Keratinocyte (primary cell): ENCODE measurements around the gene ARHGAP28. TPM values are rescaled to one million over a fixed set of nuclear protein-coding genes. Genes with fewer than 3 reads are reported as not detected.

Source experiments
- DNase-seq: peaks from one replicate; pipeline ENCODE4 v3.0.0-alpha.2; 2011; ENCODE audit warnings: low read depth, missing footprints, low spot score
- FAIRE-seq: peaks from 2 replicates; lab custom pipeline; 2011; peaks lifted over from hg19 to GRCh38; lab: Jason Lieb, UNC
- H2AFZ ChIP-seq: 2 replicates; pipeline ENCODE4 v1.6.0; 2012; ENCODE audit warnings: low read length, control low read depth, inconsistent platforms; ENCODE audit not compliant: control insufficient read depth
- H3K27ac ChIP-seq: 2 replicates; pipeline ENCODE4 v1.5.1; 2011; ENCODE audit warnings: low read length; ENCODE audit not compliant: control insufficient read depth, insufficient read depth
- H3K27me3 ChIP-seq: 3 replicates; pipeline ENCODE4 v1.6.0; 2011; ENCODE audit warnings: low read length; ENCODE audit not compliant: control insufficient read depth, insufficient read depth; ENCODE audit errors: extremely low read depth
- H3K36me3 ChIP-seq, 2 experiments: 2 replicates in 1 of 2; 3 replicates in 1 of 2; pipeline ENCODE4 v1.5.1; 2011; ENCODE audit warnings: low read length in 2 of 2, mild to moderate bottlenecking in 1 of 2; ENCODE audit not compliant: control insufficient read depth in 2 of 2, insufficient read depth in 2 of 2; ENCODE audit errors: extremely low read depth in 1 of 2
- H3K4me1 ChIP-seq: 3 replicates; pipeline ENCODE4 v1.5.1; 2011; ENCODE audit warnings: low read length; ENCODE audit not compliant: control insufficient read depth, insufficient read depth; ENCODE audit errors: extremely low read depth
- H3K4me2 ChIP-seq: 3 replicates; pipeline ENCODE4 v1.6.0; 2011; ENCODE audit warnings: low read depth, low read length; ENCODE audit not compliant: control insufficient read depth, insufficient read depth; ENCODE audit errors: extremely low read depth
- H3K4me3 ChIP-seq, 3 experiments: fragments of 200-600 bp in 1 of 3; sonication (generic) in 1 of 3; 2 replicates in 2 of 3; 3 replicates in 1 of 3; pipeline ENCODE4 v1.5.1; 2011 to 2016; ENCODE audit warnings: low read length in 3 of 3, mild to moderate bottlenecking in 3 of 3, control low read depth in 2 of 3, inconsistent platforms in 1 of 3, low read depth in 1 of 3, mixed read lengths in 1 of 3, mixed run types in 1 of 3, moderate library complexity in 1 of 3; ENCODE audit not compliant: control insufficient read depth in 2 of 3, insufficient read depth in 2 of 3; ENCODE audit errors: extremely low read depth in 1 of 3
- H3K79me2 ChIP-seq: 2 replicates; pipeline ENCODE4 v1.6.0; 2012; ENCODE audit warnings: low read length; ENCODE audit not compliant: control insufficient read depth, insufficient read depth
- H3K9ac ChIP-seq: 3 replicates; pipeline ENCODE4 v1.6.0; 2011; ENCODE audit warnings: low read length; ENCODE audit not compliant: control insufficient read depth, insufficient read depth; ENCODE audit errors: extremely low read depth
- H3K9me1 ChIP-seq: 3 replicates; pipeline ENCODE4 v1.6.0; 2011; ENCODE audit warnings: low read length; ENCODE audit not compliant: control insufficient read depth, insufficient read depth; ENCODE audit errors: extremely low read depth
- H3K9me3 ChIP-seq: 2 replicates; pipeline ENCODE4 v1.5.1; 2012; ENCODE audit warnings: low read depth, low read length; ENCODE audit not compliant: control insufficient read depth
- H4K20me1 ChIP-seq: 3 replicates; pipeline ENCODE4 v1.6.0; 2011; ENCODE audit warnings: low read length; ENCODE audit not compliant: control insufficient read depth, insufficient read depth; ENCODE audit errors: extremely low read depth
- CTCF ChIP-seq, 3 experiments: IDR thresholded peaks in 1 of 3; conservative IDR thresholded peaks in 1 of 3; optimal IDR thresholded peaks in 1 of 3; 2 replicates in 2 of 3; 3 replicates in 1 of 3; pipeline versions ENCODE3 to v1.5.1; 2011; ENCODE audit warnings: low read length in 3 of 3, mild to moderate bottlenecking in 3 of 3, moderate library complexity in 2 of 3, control low read depth in 1 of 3, inconsistent platforms in 1 of 3; ENCODE audit not compliant: insufficient read depth in 2 of 3; ENCODE audit errors: extremely low read depth in 1 of 3
- EZH2 ChIP-seq: IDR thresholded peaks from one replicate; pipeline ENCODE4 v1.6.1; 2012; ENCODE audit warnings: inconsistent platforms, mild to moderate bottlenecking, low read length, moderate library complexity
- dilution Hi-C: fragments of 300-500 bp; cut with MboI; formaldehyde crosslinking; loops from one replicate; pipeline ENCODE4 v1.7.0; 2020; ENCODE audit warnings: low sequenced_read_pairs; ENCODE audit not compliant: extremely low pct_ligation_motif_present
- polyA plus RNA-seq, 5 experiments: library from polyadenylated mRNA; depleted of rRNA in 3 of 5; stranded (reverse) in 3 of 5; stranded (forward) in 1 of 5; unstranded in 1 of 5; fragments of >200 nt; gene quantifications; 1 replicate in 1 of 5; 2 replicates in 3 of 5; 3 replicates in 1 of 5; pipeline versions ENCODE4 v1.2.1 to v1.2.3, GENCODE V29; 2011 to 2012; ENCODE audit warnings: missing spikeins in 2 of 5, low read depth in 1 of 5, low replicate concordance in 1 of 5

Gene ARHGAP28
- polyA plus RNA-seq, 1 donor (not counting 4 experiments of a cell fraction or from before 2014, with no cell fraction given), result 0.43 TPM

- FAIRE-seq (no peak), DNase-seq (no peak)
- H3K9me1 ChIP-seq, result no peaks in the 10 kb centered on the region
- no peaks in the 10 kb centered on the region for H3K27me3 ChIP-seq
- no peak overlapping the region for H3K4me2 ChIP-seq
- no peak overlapping the region for H3K9ac ChIP-seq
- no peaks in the 10 kb centered on the region for H3K36me3 ChIP-seq
- H3K79me2 ChIP-seq, result no peaks in the 10 kb centered on the region
- dilution Hi-C loops, result no loop called here
- TF ChIP-seq CTCF (optimal IDR thresholded peaks at IDR 0.05 in 1 of 3, IDR thresholded peaks at IDR 0.05 in 1 of 3, conservative IDR thresholded peaks at IDR 0.05 in 1 of 3; ENCODE audit: extremely low read depth in 1 of 3, insufficient read depth in 2 of 3, low read length in 3 of 3) (no peak), EZH2 (no peak)
- H3K4me3 ChIP-seq, result no peak overlapping the region
- H3K4me1 ChIP-seq, result no peaks in the 10 kb centered on the region
- H3K27ac ChIP-seq, result no peak overlapping the region
- H4K20me1 ChIP-seq, result no peaks in the 10 kb centered on the region
- H2AFZ ChIP-seq, result no peak overlapping the region
- H3K9me3 ChIP-seq, result no peaks in the 10 kb centered on the region
These were observed 18.0 kb upstream of the ARHGAP28 start for GRCh38 chr18:6711467-6711866.

- no peak for FAIRE-seq
- no peak overlapping the region for H3K4me2 ChIP-seq
- dilution Hi-C loops, result no loop called here
- H3K9me1 ChIP-seq, result no peaks in the 10 kb centered on the region
- no peaks in the 10 kb centered on the region for H3K36me3 ChIP-seq
- TF ChIP-seq CTCF (optimal IDR thresholded peaks at IDR 0.05 in 1 of 3, IDR thresholded peaks at IDR 0.05 in 1 of 3, conservative IDR thresholded peaks at IDR 0.05 in 1 of 3; ENCODE audit: extremely low read depth in 1 of 3, insufficient read depth in 2 of 3, low read length in 3 of 3) (no peak), EZH2 (no peak)
- no peaks in the 10 kb centered on the region for H3K9me3 ChIP-seq
- no peaks in the 10 kb centered on the region for H3K4me1 ChIP-seq
- no peak overlapping the region for H3K4me3 ChIP-seq
- H3K9ac ChIP-seq, result no peak overlapping the region
- H3K79me2 ChIP-seq, result no peaks in the 10 kb centered on the region
- no peak for DNase-seq
- no peak overlapping the region for H2AFZ ChIP-seq
- H3K27me3 ChIP-seq, result no peaks in the 10 kb centered on the region
- no peak overlapping the region for H3K27ac ChIP-seq
- H4K20me1 ChIP-seq, result no peaks in the 10 kb centered on the region
These were observed 17.1 kb upstream of the ARHGAP28 start for GRCh38 chr18:6712401-6712800.
